Measurements from ENCODE around the gene ZDHHC14.

ZDHHC14 gene

DNA sequence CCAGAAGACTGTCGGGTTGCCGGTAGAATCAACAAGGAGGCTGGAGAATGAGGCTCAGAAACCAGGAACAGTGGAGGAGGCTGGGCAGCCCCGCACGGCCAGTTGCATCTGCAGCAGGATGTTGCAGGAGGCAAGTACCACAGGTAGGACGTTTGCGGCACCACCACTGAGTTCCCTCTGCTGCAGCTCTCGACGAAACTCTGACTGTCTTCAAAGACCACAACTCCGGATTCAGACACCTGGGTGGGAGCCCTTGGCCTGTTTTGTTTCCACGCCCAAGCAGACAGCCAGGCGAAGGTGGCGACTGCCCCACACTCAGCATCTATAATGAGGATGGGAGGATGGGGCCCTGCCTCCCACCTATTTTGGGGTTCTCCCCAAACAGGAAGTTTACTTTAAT, 218.2 kb downstream of the ZDHHC14 start:
- DNase-seq (ENCODE audit: low read depth): no peak

DNA sequence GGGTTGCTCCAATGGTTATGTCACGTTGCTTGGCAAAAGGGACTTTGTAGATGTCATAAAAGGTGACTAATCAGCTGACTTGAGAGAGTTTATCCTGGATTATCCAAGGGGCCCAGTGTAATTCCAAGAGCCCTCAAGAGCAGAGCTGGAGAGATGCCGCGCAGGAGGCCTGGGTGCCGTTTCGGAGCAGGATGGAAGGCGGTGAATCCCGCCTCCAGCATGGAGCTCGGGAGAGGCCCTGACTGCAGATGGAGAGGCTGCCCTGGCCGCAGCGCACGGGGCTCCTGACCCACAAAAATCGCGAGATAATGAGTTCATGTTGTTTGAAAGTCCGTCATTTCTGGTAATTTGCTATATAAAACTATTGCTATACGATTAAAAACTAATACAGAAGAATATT, 219.8 kb downstream of the ZDHHC14 start:
- DNase-seq (ENCODE audit: low read depth): no peak

DNA sequence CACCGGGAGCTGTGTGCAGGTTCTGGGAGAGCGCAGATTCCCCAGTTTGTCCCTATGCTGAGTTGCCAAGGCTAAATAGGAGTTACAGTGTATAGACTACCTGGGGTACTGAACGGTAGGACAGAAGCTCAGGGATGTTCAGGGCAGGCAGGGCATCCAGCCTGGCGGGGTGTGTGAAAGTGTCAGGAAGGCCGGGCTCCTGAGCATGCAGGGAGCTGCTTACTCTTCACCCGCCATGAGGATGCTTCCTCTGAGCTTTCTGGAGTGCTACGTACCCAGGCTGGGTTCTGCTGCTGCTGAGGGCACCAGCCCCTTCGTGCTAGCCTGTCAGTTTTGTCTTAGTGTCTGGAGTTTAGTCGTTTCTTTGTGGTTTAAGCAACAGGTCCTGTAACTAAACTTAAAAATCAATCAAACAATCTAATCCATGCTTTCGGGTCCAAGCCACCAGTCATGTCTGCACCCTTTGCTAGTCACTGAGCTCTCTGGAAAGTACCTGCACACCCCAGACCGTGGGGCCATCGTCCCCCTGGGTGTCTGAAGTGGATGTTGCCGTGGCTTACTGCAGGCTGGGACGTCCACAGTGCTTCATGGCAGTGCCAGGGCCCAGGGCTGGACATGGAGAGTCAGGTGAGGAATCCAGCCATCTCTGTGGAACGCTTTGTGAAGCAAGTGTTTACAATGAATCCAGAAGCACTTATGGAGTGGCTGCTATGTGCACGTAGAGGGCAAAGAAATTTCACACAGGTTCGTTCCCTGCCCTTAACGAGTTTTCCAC, 221.7 kb downstream of the ZDHHC14 start:
- no peak for DNase-seq (ENCODE audit: low read depth)

DNA sequence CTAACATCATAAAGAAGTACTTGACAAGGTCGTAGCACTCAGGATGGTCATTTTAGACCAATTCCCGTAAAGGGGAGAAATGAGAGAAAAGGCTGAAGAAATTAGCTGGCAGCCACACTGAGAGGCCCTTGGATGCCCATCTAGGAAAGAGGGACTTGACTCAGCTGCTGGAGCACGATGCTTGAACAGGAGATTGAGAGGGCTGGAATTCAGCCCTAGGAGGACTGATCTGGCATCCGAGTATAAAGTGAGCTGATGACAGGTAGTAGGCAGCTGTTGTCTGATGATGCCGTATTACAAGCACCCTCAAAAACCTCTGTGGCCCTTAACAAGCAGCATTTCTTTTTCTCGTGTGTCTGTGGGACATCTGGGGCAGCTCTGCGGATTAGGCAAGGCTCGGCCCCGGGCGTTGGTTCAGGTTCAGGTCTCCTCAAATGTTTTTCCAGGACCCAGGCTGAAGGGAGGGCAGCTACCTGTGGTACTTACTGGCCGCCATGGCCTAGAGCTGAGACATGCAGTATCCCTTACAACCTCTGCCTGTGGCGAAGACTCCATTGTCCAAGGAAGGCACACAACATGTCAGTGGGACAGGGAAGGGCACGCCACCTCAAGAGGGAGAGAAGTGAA, 222.4 kb downstream of the ZDHHC14 start:
- DNase-seq (ENCODE audit: low read depth): no peak

DNA sequence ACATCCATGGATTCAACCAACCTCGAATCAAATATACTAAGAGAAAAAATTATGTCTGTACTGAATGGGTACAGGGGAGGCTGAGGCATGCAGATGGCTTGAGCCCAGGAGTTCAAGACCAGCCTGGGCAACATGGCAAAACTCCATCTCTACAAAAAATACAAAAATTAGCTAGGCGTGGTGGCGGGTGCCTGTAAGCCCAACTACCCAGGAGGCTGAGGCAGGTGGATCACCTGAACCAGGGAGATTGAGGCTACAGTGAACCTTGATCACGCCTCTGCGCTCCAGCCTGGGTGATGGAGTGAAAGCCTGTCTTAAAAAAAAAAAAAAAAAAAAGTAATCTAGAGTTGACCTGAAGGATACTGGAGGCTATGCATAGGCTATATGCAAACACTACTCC, 223.0 kb downstream of the ZDHHC14 start:
- DNase-seq (ENCODE audit: low read depth): no peak

DNA sequence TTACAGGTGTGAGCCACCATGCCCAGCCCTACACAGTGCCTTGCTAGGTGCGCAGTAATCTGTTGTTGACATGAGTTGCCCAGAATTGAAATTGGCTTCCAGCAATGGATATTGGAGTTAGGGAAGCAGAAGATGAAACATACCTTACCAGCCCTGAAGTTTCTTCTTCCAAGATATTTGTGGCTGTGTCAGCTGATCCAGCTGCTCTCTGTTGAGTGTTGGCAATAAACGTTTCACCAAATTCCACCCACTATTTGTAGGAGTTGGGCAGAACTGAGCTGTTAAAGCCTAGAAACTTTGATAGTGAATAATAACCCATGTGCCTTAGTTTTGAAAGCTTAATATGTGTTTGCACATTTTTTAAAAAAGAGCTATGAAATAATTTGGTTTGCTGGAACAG, 223.8 kb downstream of the ZDHHC14 start:
- no peak for DNase-seq (ENCODE audit: low read depth)

DNA sequence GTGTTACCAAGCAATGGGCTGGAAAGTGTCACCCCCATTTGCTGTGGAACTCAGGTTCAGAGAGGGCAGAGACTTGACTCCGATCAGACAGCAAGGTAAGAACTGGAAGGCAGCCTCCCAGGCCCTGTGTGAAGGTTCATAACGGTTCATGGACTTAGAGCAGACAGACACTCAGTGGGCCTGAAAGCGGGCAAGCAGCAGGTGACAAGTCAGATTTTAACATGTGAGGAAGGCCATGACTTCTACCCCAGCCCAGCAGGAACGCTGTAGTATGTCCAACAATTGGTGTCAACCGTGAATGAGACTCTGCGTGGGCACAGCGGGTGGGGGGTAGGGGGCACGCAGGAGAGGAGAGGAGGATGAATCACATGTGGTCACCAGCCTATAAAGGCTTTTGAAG, 224.5 kb downstream of the ZDHHC14 start:
- DNase-seq (ENCODE audit: low read depth): no peak

DNA sequence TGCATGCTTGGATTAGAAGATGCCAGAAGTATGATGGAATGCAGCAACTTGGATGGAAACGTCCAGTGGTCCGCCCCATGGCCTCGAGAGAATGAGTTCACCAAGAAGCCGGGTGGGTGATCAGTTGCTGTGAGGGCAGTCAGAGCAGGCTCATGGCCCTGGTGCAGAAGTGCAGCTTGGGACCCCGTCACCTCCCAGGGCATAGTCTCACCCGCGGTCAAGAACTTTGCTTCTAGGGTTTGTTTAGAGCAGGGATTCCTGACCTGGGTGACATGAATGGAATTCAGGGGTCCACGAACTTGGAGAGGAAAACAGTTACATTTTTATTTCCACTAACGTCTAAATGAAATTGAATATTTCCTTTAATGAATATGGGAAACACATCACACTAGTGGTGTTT, 225.5 kb downstream of the ZDHHC14 start:
- no peak for DNase-seq (ENCODE audit: low read depth)

DNA sequence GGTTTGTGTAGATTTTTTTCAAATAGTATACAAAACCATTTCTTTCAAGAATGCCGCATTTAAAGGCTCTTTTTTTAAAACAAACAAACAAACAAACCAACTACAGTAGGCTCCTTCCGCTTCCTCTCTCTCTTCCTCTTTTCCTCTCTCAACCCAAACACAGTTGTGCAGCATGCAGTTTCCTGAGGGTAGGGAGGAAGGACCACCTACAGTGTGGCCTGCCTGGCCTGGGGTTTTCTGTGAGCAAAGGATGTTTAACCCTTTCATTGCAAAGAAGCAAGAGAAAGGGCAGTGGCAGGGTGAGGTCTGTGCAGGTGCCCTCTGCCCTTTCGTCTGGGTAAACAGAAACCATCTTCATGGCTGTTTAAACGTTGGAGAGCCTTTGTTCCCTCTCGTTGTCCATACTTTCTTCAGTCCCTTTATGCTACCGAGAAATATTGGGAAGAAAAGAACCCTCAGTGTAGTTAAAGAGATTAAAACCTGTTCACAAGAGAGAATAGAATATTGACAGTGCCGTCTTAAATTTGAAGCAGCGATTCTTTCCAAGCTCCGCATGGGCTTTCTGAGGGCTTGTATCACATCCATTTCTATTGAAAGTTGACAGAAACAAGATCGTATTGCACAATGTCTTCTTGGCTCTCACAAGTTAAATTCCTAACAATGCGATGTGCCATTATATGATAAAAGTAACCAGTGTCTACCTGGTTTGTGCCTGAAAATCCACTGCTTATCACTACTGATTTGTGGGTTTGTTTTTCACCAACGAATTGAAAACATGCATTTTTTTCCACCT, 226.5 kb downstream of the ZDHHC14 start:
- no peak for DNase-seq (ENCODE audit: low read depth)

DNA sequence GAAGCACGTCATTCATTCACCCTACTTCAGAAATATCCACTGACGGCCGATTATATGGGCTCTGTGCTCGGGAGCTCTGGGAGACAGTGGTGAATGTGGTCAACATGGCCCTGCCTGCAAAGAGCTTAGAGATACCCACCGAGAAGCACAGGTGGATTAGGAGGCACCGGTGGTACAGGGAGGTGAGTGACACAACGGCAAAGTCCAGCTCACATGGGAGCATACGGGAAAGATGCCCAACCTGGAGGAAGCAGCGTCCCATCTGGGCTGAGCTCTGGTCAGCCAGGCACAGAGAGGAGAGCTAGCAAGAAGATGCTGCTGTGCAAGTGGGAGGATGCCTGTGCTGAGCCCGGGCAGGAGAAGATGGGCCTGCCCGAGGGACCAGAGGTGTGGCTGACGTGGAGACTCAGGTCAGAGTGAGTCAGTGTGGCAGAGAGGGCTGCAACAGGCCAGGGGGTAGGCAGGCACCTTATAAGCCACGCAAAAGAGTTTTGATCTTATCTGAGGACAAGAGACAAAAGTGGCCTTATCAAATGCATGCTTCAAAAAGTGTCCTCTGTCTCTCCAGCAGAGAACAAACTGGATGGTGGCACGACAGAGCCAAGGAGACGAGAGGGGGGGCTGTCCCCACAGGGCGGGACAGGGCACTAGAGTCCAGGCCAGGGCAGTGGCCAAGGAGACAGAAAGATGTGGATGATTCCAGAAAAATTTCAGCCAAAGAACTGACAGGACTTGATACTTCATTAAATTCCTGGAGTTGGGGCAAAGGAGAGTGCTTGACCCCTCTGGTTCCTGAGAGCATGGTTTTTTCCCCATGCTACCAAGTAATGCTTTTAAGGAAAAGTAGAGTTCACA, 227.5 kb downstream of the ZDHHC14 start:
- DNase-seq (ENCODE audit: low read depth): no peak

DNA sequence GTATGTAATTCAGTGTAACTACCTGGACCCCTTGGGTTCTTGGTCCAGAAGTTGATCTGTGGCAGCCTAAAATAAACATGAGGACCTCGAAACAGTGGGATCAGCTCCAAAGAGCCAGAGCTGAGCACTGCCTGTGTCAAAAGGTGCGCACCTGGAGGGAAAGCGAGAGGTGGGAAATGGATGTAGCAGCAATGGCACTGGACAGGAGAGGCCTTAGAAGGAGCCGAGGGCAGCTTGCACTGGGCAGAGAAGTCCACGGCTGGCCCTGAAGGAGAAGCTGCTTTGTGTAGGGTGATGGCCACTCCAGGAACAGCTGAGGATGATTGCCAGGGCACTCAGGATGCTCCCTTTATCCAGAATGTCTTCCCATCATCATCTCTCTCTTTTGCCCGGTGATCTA, 228.1 kb downstream of the ZDHHC14 start:
- no peak for DNase-seq (ENCODE audit: low read depth)

DNA sequence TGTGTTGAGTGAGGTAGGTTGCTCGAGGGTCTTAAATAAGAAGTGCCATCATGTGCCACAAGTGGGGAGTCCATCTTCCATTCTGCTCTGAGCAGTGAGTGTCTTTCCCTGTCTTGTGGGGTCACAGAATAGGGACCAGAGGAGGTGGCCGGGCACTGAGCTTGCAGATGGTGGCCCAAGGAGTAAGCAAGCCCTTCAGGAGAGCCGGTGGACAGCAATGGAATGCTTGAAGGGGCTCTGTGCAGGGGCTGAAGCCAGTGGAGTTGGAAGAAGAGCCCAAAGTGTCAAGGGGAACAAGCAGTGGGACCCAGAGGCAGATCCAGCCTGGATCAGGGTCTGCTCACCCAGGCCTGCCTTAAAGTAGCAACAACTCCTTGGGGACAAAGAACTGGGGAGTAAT, 228.6 kb downstream of the ZDHHC14 start:
- DNase-seq (ENCODE audit: low read depth): no peak

DNA sequence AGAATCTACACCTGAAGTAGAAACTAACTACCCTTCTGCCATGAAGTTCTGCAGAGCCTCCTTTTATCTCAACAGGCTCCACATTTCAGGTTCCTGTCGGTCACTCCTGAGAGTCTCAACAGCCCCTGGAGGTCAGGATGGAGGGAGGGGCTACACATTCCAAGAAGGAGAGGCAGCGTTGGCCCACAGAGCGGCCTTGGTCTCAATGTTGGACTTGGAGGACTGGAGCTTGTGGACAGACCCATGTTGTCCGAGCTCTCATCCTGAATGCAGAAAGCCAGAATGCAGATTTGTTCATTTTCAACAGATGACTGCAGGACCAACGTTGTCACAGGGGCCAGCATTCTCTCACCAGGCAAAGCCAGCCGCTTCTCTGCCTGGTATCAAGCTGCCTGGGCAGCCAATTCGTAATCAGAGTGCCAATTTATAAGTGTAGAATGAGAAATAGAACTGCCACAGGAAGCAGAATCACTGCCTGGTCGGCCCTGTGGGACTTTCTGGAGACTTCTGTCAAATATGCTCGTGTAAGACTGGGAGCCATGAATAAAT, 229.5 kb downstream of the ZDHHC14 start:
- no peak for DNase-seq (ENCODE audit: low read depth)

DNA sequence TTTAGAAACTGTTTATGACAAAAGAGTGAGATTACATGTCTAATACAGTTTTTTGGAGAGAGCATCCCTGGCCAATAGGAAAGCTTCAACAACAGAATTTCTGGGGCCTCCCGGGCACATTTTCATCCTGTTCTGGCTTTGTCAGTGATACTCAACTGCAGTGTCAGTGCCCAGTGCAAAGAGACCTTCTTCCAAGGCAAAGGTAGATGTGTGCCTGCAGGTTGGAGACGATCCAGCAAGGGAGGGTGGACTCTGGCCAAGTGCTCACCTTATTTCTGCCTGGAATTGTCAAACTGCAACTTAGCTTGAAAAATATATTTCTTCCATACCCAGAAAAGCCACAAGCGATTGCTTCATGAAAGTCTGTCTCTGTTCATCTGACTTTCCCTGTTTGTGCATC, 230.4 kb downstream of the ZDHHC14 start:
- no peak for DNase-seq (ENCODE audit: low read depth)

DNA sequence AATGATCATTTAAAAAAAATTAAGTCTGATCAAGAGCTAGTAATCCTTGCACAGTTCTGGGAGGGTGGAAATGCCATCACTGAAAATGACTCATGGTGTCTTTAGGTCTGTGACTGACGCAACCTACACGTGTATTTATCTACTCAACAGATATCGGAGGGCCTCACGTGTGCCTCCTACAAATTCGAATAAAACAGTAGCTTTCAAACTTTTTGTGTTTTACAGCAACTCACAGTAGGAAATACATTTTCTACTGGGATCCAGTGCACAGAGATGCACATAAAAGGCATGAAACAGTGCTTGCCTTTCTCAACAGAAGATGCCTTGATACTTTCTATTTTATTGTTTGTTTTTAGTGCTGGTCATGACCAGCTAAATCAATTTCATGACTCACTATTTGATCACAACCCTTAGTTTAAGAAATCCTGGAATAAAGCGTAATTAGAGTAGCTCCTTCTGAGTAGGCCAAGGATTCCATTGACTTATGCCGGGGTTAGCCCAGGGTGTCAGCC, 232.1 kb downstream of the ZDHHC14 start:
- no peak for DNase-seq (ENCODE audit: low read depth)

DNA sequence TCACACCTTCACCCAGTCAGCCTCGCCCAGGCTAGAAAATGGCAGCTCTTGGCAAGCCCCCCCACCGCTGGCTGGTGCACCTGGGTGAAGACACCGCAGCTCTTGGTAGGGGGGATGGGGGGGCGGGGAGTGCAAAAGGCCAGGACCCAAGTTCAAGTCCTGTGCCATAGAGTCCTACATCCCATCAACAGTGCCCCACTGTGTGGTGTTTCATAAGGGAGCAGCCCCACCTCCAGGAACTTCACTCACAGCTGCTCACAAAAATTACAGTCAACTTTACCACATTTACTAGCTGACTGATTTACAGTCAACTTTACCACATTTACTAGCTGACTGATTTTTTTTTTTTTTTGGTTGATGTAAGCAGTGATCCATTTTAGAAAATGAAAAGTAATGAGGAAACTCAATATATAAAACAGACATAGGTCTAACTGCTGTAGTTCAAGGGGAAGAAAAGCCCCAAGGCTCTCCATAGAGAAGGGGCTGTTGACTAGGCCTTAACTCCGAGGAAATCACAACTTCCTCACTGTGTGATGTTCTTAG, 233.1 kb downstream of the ZDHHC14 start:
- DNase-seq (ENCODE audit: low read depth): no peak

DNA sequence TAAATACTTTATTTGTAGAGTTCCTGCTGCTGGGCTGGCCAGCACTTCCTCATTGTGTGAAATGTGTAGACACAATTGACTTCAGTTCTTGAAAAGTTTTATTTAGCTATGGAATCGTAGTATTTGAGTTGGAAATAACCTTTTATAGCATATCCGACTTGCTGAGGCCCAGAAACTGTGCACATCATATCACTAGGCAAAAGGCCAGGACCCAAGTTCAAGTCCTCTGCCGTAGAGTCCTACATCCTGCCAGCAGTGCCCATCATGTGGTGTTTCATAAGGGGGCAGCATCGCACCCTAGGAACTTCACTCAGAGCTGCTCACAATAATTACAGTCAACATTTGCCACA, 234.4 kb downstream of the ZDHHC14 start:
- no peak for DNase-seq (ENCODE audit: low read depth)

DNA sequence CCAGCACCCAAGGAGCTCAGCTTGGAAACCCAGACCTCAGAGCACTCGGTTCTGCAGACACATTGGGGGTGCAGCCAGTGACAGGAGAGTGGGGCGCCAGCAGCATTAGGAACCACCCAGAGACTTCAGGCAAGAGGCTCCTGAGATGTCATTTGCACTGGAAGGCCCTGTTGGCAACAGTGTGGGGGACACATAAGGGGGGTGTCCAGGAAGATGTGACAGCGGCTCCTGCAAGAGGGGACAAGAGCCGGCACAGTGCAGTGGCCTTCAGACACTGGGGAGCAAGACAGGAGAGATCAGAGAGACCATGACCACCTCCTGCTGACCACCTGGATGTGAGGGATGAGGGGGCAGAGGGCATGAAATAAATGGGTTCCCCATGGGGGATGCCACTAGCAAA, 235.0 kb downstream of the ZDHHC14 start:
- DNase-seq (ENCODE audit: low read depth): no peak

DNA sequence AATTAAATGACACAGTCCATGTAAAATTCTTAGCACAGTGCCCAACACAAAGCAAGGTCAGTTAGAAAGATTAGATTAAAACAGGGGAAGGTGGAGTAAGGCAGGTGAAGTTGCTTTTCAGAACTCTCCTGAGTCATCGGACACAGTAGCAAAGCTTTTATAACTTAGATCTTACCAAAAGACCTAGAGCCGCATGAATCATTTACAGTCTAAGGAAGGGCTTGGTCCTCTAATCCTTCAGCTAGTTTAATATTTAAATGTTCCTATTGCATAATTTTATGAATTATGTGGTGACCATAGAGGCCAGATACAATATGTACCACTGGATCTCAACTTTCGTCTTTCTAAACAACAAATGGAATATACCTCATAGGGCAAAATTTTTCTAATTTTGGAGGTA, 240.0 kb downstream of the ZDHHC14 start:
- no peak for DNase-seq (ENCODE audit: low read depth)

DNA sequence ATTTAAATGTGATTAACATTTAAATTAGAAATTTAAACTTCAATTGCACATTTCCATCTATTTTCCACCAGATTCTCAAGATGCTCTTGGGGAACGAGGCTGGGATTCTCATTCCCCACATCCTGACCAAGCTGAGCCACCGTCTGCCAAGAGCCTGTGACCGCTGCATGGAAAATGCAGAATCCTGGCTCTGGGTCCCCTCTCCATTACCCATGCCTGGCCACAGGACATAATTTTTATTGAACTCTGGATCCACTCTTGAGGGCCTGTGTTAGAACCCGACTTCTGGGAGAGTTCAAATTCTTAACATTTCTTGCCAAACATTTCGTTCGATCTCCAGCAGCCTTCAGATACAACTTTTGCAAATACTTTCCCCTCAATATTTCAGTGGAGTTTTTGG, 240.4 kb downstream of the ZDHHC14 start:
- DNase-seq (ENCODE audit: low read depth): no peak

DNA sequence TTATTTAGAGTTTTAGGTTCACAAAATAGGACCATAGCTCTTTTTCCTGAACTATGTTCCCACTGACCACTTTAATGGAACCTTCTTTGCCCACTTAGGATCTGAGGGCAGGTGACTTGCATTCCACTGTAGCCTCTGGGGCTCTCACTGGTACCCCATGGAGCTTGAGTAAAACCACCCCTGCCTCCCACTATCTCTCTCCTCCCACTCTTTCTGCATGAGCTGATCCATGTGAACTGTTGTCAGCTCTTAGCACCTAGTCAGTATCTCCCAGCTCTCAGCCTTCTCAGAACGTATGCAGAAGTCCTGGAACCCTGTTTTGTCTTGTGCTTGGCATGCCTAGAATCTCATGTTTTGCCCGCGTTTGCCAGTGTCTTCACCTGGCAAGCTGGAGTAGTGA, 241.4 kb downstream of the ZDHHC14 start:
- no peak for DNase-seq (ENCODE audit: low read depth)

DNA sequence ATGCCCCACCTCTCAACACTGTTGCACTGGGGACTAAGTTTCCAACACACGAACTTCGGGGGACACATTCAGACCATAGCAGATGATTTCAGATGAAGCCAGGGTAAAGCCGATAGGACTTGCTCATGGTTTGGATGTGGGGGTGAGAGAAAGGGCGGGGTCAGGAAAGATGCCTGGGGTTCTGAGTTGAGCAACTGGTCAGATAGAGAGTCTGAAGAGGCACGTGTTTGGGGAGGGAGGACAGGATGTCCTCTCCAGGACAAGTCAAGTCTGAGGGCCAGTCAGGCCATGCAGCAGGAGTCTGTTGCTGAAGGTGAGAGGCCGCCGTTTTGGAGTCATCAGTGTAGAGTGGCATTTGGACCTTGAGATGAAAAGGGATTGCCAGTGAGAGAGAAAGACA, 244.1 kb downstream of the ZDHHC14 start:
- DNase-seq (ENCODE audit: low read depth): no peak

Measured in stimulated activated CD8-positive, alpha-beta memory T cell treated with anti-CD3 and anti-CD28 coated beads, Interleukin-15, amount 100 ng/mL, for 24 hours (primary cell).